ENCODE results near the gene C20orf204.

Gene C20orf204

DNA sequence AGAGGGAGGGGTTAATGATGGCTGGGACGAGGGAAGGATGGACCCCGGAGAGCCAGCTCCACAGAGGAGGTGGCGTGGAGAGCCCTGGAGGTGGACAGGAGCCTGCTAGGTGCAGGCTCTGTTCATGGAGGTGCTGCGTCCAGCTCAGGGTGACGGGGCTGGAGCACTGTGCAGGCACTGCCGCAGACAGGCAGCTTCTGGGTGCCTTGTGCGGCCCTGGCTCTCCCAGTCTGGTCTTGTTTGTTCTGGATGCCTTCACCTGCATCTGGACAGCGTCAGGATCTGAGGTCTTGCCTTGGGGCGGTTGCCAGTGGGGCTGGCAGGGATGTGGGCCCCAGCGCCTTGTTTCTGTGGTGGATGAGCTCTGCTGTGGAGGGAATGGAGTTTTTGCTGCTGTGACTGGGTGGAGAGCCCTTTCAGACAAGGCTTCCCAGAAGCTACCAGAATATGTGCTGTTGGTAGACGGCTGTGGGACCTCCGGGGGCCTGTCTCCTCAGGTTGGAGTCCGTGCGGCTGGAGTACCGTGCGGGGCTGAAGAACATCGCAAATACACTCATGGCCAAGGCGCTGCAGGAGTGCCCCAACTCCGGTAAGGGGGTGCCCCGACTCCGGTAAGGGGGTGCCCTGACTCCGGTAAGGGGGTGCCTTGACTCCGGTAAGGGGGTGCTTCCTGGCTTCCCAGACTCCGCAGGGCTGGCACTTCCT lies 7.8 kb upstream of the C20orf204 start:
- DNase-seq (ENCODE audit: low read depth): no peak

DNA sequence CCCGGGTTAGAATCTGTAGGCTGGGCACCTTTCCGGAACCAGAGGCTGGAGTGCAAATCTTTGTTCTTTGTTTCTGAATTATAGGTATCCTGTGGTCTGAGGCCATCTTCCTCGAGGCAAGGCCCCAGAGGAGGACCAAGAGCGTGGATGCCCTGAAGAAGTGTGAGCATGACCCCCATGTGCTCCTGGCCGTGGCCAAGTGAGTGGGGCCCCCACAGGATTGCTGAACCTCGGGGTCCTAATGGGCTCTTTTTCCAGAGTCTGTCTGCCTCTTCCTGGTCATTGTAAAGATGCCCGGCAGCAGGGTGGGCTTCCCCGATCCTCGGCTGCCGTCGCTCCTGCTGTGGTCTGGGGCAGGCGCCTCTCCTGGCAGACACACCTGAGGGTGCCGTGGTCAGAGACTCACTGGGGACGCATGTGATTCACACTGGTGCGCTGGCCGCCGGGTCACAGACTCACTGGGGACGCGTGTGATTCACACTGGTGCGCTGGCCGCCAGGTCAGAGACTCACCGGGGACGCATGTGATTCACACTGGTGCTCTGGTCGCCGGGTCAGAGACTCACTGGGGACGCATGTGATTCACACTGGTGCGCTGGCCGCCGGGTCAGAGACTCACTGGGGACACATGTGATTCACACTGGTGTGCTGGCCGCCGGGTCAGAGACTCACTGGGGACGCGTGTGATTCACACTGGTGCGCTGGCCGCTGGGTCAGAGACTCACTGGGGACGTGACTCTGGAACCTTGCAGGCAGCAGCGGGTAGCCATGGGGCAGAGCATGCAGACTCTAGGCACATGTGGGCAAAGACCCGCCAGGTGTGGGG lies 6.5 kb upstream of the C20orf204 start:
- DNase-seq (ENCODE audit: low read depth): no peak

DNA sequence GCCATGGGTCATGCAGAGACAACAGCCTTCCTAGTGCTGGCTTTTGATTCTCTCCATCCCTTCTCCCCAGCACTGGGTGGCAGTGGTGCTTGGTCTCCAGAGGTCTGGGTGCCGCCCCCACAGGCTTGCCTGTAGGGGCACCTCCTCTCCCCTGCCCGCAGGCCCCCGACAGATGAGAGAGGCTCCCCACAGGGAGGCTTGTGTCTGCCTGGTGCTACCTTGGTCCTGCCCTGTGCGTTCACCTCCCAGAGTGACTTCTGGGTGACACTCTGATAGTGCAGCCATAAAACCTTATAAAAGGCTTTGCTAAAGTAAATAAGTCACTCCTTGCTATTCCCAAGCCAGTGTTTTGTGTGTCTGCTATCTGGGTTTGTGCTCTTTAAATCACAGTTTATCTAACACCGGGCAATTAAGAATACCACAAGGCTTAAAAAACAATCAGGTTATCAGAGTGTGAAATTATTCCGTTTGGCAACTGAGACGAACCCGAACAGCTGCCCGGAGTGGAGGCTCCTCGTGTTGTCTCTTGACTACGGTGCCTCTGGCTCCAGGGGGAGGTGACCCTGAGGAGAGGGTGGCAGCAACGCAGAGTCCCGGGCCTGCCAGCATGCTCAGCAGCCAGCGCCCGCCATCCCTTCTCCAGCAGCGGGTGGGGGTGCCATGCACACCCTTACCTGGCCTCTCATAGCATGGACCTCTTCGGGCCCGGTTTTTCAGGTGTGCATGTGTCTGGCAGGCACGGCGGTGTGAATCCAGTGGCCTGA lies 5.4 kb upstream of the C20orf204 start:
- peak; percentile 23 for DNase-seq (ENCODE audit: low read depth)

DNA sequence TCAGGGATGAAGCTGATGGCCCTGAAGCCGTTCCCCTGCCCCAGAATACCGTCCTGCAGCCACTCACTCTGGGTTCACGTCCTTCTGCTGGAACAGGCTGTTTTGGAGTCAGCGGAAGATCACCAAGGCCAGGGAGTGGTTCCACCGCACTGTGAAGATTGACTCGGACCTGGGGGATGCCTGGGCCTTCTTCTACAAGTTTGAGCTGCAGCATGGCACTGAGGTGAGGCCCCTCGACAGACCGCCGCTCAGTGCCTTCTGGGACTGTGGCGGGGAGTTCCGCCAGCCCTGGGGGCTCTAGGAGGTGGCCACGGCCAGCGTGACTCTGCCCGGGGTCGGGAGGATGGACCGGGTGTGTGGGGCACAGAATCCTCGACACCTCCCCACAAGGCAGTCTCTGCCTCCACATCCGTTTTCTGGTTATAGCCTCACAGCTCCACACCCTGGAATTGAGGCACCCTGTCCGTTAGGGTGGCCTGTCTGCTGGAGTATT lies 4.1 kb upstream of the C20orf204 start:
- no peak for DNase-seq (ENCODE audit: low read depth)

DNA sequence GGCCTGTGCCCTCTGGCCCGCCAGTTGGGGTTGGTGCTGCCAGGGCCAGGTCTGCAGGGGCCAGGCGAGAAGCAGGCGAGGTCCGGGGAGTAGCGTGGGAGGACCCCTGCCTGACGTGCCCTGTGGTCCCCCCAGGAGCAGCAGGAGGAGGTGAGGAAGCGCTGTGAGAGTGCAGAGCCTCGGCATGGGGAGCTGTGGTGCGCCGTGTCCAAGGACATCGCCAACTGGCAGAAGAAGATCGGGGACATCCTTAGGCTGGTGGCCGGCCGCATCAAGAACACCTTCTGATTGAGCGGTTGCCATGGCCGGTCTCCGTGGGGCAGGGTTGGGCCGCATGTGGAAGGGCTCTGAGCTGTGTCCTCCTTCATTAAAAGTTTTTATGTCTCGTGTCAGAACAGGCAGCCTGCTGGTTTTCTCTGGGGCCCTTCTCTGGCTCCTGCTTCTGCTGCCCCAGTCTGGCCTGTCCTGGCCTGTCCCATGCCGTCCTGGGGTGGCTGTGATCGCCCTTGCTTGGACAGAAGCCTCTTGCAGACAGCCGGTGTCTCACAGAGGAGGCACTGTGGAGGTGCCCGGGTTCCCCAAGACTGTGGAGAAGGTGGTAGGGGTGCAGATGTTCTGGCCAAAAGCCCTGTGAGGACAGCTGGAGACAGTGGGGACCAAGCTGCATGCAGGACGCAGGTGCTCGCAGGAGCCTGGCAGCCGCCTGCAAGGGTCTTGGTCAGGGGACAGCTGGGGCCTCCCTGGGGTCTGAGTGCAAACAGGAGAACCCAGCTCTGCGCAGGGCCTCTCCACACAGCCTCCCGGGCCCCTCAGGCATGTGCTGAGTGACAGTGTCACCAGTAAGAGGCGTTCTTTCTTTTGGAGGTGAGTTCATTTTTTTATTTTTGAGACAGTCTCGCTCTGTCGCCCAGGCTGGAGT lies 3.0 kb upstream of the C20orf204 start:
- no peak for DNase-seq (ENCODE audit: low read depth)

DNA sequence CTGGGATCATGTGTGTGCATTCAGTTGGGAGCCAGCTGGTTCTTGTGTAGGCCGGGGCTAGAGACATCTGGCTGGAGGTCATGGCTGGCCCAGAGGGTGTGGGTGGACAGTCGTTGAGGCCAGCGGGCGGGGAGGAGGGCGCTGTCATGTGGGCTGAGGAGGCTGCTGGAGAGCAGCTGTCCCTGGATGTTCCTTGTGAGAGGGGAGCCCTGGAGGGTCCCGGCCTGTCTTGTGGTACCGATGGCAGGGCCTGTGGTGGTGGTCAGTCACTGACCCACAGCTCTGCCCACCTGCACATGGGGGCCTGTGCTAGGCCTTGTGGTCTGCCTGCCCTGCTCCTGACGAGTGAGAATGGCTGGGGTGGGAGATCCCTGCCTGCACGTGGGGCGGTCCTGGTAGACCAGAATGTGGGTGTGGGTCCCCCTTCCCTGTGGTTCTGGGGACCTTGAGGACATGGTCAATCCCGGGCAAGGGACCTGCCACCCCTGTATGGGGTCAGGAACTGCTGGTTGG lies 1.9 kb upstream of the C20orf204 start:
- DNase-seq (ENCODE audit: low read depth): no peak

DNA sequence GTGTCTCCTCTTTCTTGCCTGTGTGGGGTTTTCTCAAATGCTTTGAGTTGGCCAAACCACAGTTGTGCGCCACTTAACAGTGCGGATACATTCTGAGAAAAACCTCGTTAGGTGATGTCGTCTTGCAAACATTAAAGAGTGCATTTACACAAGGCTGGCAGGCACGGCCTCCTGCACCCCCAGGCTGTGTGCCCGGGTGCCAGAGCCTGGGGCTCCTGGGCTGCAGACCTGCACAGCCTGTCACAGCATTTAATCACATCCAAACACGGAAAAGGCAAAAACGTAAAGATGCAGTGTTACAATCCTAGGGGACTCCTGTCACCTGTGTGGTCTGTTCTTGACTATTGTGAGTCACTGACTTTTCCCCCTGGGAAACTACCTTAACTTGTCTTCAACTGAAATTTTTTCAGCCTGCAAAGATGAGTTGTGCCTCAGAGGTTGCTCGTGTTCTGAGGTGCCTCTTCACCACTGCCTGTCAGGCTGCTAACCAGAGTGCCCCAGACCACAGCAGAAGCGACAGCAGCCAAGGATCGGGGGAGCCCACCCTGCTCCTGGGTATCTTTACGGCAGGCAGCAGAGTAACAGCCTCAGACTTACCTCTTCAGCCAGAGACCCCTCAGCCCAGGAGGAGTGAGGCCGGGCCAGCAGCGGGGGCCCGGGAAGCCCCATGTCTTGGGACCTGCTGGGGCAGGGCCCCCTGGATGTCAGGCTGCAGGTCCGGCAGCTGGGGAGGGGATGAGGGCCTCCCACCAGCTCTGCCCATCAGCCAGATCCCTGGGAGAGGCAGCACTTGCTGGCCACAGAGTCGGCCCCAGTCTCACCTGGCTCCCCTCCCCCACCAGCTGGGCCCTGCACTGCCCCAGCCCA lies 683 bp upstream of the C20orf204 start:
- DNase-seq (ENCODE audit: low read depth): no peak

DNA sequence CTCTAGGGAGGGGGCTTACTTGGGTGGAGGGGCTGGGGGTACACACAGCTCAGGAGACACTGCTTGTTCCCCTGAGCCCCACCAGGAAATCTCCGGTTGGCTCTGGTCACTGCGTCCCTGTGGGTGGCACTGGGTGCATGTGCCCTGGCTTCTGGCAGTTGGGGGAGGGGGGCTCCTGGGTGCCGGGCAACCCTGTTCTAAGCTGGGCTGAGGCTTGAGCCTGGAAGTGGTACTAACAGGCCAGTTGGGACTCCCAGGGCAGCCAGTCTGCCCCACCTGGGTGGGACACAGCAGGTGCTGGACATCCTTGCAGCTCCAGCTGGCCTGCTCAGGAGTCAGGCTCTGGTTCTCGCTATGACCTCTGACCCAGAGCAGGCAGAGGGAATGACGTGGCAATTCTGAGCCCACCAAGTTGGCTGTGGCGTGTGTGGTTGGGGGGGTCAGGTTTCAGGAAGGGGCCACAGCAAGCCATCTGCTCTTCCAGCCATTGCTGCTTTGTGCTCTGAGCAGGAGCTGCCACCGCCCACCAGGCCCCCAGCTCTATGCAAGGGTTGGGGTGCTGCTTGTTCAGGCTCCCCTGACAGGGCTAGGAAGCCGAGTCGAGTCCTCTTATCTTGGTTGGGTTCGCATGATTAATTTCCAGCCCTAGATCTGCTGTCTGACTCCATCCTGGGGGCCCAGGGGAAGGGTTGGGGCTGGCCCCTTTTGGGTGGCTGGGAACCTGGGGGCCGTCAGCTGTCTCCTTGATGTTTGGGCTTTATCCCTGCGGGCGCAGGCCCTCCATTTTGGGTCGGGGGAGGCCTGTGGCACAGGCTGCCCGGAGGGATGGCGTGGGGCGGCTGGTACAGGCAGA lies 590 bp downstream of the C20orf204 start:
- peak; percentile 32 for DNase-seq (ENCODE audit: low read depth)

DNA sequence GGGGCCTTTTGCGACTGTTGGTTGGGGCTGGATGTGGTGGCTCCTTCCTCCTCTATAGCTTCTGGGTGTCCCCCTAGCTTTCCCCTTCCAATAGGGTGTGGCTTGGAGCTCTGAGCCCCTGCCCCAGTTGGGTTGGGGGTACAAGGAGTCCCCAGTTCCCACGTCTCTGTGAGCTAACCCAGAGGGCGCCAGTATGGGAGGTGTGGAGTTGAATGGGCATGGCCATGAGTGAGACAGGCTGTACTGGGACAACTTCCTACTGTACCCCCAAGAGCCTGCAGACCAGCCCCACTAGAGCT lies 1.2 kb downstream of the C20orf204 start:
- DNase-seq (ENCODE audit: low read depth): no peak

DNA sequence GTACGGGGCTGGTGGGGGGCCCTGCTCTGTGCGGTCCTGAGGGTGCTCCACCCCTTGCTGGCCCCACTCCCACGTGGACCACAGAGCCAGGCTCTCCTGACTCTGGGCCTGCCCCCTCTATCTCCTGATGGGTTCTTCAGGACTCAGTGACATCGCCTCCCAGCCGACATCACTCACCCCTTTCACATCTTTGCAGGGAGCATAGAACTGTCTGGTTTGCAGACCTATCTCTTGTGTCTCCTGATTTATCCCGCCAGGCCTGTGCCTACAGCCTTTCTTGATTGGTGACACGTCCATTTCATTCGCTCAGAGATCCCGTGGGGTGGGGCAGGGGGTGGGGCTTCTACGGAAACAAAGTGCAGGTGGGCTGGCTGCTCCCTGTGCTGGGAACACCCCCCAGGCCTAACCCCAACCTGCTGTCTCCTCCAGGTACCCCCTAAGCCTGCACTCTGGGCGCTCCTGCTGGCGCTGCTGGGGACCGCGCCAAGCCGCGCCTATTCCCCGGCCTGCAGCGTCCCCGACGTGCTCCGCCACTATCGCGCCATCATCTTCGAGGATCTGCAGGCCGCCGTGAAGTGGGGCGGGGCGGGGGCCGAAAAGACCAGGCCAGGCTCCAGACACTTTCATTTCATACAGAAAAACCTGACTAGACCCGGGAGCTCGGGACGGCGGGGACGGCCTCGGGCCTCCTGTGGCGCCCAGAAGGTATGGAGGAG lies 1.7 kb downstream of the C20orf204 start:
- DNase-seq (ENCODE audit: low read depth): no peak

DNA sequence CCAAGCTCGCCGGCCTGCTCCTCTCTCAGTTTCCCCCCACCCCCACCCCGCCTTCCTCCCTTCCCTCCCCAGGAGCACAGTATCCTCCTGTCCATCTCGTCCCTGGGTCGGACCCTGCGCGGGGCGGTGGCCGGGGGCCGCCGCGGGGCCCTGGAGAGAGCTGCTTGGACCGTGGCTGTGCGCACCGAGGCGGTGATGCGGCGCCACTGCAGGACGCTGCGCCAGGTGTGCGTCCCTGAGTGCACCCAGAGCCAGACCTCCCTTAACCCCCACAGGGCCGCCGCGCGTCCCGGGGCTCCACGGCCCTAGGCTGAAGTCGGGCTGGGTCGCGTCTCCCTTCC lies 2.2 kb downstream of the C20orf204 start:
- no peak for DNase-seq (ENCODE audit: low read depth)

DNA sequence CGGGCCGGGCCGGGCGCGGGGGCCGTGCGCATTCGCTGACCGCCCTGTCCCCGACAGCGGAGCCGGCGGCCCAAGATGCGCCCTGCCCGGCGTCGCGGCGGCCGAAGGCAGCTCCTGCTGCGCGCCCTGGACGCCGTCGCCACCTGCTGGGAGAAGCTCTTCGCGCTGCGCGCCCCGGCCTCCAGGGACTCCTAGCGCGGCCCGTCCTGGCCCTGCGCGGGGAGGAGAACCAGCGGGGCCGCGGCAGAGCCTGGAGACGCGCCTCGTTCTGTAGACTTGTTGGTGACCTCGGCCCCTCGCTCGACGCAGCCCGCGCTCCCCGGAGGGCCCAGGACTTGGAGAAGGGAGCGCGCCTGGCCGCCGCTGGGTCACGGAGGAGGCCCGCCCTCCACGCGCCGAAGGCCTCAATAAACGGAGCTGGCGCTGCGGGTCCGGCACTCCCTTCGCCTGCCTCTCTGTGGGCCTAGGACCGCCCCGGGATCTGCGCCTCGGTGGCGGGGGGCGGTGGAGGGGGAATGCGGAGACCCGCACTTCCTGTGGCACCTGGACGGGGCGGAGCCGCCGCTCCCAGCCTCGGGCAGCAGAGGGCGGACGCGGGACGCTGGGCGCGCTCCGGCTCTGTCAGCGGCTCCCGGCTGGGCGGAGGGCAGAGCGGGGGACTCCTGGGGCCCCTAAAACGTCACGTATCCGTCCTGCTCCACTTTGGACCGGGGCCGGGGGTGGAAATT lies 2.7 kb downstream of the C20orf204 start:
- DNase-seq (ENCODE audit: low read depth): peak; percentile 63

DNA sequence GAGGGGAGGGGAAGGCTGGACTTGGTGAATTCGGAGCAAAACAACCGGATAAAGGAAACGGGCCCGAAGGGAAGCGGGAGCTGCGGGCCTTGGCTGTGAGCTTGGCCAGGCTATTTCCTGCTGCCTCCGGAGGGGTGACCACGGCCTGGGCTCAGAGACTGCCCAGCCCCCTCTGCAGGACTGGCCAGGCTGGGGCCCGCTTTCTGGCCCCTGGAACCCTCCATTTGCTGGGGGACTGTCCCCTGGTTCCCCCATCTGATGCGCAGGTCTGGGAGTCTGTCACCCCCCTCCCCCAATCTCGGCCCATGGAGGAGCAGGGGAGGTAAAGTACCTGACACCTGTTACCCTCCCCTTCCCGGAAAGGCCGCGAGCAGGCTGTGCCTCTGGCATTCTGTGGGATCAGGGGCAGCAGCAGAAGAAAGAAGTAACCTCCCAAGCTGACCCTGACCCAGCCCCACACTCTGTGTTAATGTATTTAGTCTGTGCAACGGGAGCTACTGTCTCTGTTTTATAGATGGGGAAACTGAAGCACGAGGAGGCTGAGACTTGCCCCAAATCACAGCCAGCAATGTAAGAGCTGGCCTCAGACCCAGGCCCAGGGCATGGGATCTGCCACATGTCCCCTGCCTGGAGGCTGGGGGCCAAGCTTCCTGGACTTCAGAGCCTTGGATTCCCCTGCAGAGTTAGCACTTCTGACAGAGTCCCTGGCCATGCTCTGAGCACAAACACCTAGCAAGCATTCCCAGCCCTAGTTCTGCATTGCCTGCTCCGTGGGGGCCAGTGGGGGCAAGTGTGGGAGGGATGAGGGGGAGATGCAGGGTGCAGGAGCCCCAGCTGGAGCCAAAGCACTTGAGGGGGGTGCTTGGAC lies 3.5 kb downstream of the C20orf204 start:
- no peak for DNase-seq (ENCODE audit: low read depth)

DNA sequence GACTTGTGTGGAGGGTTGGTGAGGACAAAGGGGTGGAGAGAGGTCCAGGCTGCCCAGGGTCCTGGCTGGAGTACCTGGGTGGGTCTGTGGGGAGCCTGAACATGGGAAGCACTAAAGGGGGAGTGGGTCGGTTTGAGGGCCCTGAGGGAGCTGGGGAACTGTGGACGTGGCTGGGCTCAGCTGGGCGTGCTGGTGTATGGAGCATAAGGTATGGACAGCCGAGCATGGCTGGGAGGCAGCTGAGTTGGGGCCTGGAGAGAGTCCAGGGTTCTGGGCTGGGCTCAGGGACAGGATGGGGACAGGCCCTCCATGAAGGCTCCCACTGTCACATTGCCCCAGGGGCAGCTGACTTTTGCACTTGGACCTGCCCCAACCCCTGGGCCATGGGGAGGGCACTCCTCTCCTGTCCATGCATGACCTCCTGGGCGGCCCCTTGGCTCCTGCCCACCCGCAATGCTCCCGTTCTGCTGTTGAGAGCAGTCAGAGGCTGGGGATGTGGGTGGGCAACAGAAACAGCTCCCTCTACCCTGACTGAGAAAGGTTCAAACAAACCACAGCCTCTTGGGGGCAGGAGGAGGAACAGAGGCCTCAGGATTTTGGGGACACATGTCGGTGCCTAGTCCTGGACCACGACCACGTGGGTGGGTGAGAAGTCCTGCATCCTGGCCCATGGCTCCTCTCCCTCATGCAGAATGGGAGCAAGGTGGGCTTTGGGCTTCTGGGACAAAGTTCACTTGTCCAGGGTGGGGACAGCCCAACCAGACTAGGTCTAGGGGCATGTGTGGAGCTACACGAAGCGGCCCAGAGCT lies 4.5 kb downstream of the C20orf204 start:
- no peak for DNase-seq (ENCODE audit: low read depth)

DNA sequence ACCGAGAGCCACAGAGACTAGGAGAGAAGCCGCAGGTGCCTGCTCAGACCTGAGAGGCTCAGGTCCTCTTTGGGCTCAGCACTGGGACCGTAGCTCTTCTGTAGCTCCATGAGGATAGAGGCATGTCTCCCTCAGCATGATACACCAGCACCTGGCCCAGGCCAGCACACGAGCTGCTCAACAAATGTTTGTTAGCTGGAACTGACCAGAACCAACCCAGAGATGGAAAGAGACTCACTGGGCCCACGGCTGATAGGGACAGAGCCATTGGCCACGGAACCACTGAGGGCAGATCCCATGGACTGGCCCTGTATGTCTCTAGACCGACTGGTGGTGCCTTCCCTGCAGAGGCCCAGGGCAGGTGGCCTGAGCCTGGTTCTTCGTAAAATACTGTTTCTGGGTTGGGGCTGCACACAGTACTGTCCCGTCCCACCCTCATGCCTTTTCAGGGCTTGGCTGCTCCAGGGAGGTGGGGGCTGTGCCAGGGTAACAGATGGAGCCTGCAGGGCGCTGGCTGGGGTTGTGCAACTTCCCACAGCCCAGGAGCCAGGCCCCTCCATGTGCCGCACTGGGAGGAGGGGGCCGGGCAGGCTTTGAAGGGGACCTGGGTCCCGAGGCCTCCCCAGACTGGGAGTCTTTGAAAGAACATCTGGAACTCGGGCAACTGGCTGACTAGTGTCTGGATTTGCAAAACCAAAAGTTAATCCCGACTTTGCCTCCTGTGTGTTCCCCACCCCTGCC lies 5.2 kb downstream of the C20orf204 start:
- DNase-seq (ENCODE audit: low read depth): no peak

DNA sequence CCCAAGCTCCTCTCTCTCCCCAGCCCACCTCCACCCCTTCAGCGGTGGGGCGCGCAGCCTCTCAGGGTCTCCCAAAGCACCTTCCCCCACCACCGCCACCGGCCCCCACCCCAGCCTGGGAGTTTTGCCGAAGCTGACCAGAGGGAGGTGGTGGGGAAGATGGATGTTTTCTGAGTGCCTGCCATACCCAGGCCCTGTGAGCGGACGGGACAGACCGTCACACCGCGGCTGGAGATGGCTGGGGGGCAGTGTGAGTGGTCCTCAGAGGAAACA lies 5.7 kb downstream of the C20orf204 start:
- DNase-seq (ENCODE audit: low read depth): no peak

Measured in amniotic epithelial cell (primary cell).